ENCODE measurements around the gene STMP1.
A peak's percentile ranks its signal among the peaks of the same experiment; 100 is the strongest.

STMP1 gene

DNA sequence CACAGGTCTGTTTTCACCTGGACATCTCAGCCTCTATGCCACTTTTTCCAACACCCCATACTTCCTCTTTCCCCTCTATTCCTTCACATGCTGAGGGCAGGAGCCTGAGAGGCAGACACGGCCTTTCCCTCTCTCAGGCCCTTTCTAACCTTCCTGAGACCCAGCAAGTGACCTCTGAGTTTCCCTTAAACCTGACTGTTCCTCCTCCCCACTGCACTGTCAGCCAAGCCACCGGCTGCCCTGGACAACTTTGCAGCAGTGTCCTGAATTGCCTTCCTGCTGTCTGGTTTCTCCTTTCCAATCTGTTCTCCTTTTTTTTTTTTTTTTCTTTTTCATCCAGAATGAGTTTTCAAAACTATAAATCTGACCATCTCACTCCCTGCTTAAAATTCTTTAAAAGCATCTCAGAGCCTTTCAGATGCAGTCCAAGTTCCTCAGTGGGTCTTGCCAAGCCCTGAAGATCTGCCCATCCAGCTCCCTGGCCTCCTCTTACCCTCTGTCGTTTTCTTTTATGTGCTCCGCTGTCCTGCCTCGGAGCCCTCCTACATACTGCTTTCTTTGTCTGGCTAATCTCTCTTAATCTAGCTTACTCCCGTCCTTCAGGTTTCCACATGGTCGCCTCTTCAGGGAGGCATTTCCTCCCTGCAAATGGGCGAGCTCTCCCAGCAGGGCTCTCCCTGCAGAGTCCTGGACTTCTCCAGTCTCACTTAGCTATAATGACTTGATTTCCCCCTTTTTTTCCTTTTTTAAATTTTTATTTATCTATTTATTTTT, 35.1 kb downstream of the STMP1 start:
- no peak for DNase-seq (ENCODE audit: low spot score)

- no peak for DNase-seq (ENCODE audit: low spot score)
Observed at GRCh38 chr7:135704074-135704473, 41.8 kb downstream of the STMP1 start.

- DNase-seq (ENCODE audit: low spot score): no peak
Observed at GRCh38 chr7:135704698-135705097, 42.4 kb downstream of the STMP1 start.

DNA sequence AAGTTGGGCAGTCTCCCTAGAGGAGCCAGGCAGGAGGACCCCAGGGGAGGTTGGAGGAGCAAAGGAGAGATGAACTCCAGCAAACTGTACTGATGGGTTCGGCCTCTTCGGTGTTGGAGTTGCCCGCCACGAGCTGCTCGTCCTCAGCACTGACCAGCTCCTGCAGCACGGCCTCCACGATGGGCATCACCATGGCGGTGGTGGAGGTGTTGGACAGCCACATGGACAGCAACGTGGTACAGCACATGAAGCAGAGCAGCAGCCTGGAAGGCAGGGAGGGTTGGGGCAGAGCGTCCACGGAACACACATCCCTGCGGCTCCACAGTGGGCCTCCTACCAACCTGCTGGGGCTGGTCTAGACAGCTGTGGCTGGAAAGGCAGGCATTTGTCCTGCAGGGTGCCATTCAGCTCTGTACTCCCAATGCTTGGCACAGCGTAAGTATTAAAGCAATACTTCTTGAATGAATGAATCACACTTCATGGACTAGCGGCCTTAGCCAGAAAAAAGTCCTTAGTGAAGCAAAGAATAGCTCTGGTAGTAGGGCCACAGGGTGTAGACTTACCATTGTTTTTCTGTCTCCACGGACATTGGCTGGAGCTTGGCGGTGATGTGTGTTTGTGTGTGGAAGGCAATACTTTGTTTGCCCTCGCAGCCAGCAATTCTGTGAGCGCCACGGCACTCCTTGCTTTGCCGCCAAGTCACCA, 43.9 kb downstream of the STMP1 start:
- no peak for DNase-seq (ENCODE audit: low spot score)

GRCh38 chr7:135706858-135707569, 44.7 kb downstream of the STMP1 start:
- DNase-seq (ENCODE audit: low spot score): no peak

DNA sequence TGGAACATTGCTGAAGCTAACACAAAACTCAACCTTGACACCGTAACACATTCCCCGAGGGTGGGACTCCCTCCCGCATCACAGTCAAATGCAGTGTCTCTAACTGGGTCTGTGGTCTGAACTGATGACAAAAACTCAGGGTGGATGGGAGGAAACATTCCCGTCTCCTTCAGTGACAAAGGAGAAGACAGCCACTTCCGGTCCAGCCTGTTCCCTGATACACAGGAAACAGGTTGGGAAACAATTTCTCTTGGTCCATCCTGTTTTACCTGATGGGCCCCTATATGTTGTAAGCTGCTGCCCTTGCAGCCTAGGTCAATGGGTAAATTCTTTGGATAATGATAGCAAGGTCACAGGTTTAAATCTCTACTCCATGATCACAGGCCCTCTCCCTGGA, 45.3 kb downstream of the STMP1 start:
- DNase-seq (ENCODE audit: low spot score): no peak

DNA sequence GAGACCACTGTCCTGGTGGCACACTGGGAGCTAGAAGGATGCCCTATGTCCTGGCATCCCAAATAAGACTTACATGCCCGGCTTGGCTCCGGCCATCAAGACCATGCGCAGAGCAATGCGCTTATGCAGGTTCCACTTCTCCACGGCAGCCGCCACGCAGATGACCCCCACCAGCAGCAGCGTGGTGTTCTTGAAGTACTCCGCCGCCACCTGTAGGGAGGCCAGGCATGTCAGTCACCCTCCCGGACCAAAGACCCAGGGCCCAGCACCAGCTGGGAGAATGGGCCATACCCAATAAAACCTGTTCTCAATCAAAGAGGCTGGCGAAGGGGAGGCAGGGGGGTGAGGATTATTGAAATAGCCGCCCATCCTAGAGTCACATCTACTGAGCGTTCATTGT, 45.7 kb downstream of the STMP1 start:
- DNase-seq (ENCODE audit: low spot score): no peak

- DNase-seq (ENCODE audit: low spot score): peak; percentile 22
Observed at GRCh38 chr7:135709508-135709907, 47.2 kb downstream of the STMP1 start.

- DNase-seq (ENCODE audit: low spot score): peak; percentile 52
Observed at GRCh38 chr7:135710417-135711138, 48.3 kb downstream of the STMP1 start.

DNA sequence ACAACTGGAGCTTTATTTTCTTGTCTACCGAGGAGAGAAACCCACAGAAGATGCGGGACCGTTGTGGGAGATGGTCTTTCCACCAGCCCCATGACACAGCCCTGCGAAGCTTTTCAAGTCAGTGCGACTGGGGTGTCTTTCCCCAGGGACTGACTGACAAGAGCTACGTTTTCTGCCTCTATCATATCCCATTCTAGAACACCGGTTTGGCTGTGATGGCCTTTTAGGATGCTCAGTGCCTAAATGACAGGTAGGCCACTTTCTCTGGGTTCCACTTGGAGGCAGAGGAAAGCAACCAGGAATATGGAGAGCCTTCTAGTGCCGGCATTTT, 48.8 kb downstream of the STMP1 start:
- DNase-seq (ENCODE audit: low spot score): no peak

GRCh38 chr7:135712182-135712782, 50.0 kb downstream of the STMP1 start:
- DNase-seq (ENCODE audit: low spot score): no peak

GRCh38 chr7:135712796-135713195, 50.5 kb downstream of the STMP1 start:
- DNase-seq (ENCODE audit: low spot score): no peak

DNA sequence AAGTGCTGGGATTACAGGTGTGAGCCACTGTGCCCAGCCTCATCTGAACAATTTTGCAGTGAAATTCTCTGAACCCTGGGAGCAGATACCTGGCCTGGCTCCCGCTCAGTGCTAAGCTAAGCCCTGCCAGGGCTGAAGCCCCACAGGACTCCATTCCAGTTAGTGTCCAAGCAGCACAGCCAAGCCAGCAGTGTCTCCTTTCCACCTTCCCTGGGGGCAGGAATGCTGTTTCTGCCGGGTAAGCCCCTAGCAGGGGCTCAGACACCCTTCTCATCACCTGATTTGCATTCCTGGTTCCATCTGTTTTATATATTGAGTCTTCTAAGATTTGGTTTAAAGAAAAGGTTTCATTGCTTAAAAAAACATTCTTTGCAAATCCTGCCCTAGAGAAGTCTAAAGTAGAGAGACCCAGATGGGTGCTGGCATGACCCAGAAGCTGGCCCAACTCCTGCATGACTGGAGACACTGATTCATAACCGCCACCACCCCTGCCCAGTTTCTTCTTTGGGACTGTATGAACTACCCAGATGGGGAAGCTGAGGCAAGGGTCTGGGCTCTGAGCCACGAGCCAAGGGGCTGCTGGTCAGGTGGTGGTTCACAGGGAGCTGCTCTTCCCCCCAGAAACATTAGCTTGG, 51.6 kb downstream of the STMP1 start:
- peak; percentile 40 for DNase-seq (ENCODE audit: low spot score)

DNA sequence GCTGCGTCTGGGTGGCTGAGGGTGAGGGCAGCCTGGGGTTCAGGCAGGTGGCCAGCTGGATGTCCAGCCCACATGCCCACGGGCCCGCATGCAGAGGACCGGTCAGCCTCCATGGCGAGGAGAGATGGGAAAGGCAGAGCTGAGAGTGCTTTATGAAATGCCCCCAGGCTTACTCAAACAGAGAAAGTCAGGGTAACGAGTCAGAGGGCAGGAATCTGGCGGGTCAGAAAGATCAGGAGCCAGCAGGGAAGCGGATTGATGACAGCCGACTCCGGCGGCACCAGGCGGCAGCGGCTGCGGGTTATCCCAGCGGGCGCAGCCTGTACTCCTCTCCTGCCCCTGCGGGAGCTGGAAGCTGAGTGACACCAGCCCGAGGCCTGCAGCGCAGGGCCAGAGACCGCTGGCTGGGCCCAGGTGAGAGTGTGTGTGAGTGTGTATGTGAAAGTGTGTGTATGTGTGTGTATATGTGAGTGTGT, 52.3 kb downstream of the STMP1 start:
- peak; percentile 72 for DNase-seq (ENCODE audit: low spot score)

DNA sequence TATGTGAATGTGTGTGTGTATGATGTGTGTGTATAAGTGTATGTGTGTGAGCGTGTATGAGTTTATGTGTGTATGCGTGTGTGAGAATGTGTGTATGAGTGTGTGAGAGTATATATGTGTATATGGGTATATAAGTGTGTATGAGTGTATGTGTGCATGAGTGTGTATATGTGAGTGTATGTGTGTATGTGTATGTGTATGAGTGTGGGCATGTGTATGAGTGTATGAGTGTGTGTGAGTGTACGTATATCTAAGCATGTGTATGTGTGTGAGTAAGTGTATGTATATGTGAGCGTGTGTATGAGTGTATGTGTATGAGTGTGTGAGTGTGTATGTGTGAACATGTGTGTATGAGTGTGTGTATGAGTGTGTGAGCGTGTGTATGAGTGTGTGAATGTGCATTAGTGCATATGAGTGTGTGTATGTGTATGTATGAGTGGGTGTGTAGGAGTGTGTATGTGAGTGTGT, 52.8 kb downstream of the STMP1 start:
- DNase-seq (ENCODE audit: low spot score): no peak

DNA sequence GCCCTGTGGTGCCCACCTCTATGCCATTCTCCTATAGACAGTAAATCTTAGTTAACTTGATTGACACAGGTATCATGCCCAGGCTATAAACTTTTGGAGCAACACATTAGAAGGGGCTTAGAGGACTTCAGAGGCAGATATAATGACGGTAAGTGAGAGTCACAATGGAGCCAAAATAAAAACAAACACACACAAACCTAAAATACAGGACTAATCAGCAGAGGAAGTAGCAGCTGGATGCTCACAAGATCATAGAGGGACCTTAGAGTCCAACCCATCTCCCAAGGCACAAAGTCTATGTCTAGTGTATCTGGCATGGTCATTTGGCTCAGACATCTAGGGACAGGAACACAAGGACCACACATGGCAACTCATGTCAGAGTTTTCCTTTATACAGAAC, 53.4 kb downstream of the STMP1 start:
- DNase-seq (ENCODE audit: low spot score): no peak

DNA sequence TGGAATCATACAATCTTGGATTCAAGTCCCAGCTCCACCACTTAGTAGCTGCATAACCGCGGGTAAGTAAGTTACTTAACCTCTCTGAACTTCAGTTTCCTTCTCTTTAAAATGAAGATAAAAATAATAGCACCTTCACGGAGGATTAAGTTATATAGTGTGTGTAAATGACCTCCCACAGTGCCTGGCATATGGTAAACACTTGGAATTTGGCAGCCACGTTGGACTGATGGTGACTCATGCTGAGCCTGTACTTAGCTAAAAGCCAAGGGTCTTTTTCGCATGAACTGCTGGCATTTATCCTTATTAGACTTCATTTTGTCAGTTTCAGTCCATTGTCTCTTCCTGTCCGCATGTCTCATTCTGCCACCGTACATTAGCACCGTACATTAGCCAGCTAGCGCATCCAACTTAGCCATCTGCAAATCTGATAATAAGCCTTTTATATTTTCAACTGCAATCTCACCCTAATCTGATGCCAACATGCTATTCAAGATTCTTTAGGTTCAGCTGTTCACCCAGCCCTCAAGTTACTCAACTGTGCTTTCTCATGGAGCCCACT, 54.4 kb downstream of the STMP1 start:
- DNase-seq (ENCODE audit: low spot score): peak; percentile 50

DNA sequence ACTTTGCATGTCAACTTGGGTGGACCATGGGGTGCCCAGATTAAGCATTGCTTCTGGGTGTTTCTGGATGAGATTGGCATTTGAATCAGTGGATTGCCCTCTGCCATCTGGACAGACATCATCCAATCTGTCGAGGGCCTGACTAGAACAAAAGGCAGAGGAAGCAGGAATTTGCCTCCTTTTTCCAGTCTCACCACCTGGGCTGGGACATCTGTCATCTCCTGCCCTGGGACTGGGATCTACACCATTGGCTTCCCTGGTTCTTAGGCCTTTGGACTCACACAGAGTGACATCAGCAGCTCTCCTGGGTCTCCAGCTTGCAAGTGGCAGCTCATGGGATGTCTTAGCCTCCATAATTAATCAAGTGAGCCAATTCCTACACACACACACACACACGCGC, 55.4 kb downstream of the STMP1 start:
- no peak for DNase-seq (ENCODE audit: low spot score)

DNA sequence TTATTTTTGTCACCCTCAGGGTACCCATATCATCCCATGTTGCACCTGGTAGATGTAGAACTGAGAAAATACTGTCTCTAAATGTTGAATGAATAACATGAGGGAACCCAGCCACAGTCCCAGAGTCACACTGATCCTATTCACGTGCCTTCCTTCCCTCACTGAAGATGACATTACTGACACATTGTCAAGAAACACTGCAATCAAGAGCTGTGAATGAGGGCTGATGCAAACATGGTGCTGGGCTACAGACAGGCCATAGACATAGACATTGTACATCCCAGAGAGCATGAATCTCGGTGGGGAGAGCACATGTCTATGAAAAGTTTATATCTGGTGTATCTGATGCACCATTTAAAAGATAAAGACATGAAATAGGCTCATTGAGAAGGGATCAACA, 55.9 kb downstream of the STMP1 start:
- no peak for DNase-seq (ENCODE audit: low spot score)

DNA sequence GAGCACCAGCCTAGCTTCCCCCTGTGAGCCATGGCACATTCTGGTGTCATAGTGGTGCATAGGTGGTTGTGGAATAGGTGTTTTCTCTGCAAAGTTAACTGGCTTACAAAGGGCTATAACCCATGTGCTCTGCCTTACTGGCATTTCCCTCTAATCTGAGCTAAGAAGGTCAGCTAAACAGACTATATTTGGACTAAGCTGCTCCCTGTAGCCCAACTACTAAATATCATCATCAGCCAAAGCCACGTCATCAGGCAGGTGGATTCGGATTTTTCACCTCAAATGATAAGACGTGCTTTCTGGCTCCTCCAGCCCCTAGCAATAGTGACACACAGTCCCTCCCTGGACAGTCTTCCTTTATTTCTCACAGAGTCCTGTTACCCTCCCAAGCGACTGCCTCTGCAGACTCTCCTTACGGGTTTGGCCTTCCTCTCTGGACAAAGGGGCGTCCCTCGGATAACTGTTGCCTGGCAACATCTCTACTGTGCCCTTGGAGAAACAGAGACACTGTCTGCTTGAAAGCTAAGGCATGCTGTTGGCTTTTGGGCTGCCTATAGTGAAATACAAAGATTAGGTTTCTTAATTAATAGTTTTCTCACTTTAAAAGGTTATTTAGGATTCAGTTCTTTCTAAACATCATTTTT, 56.6 kb downstream of the STMP1 start:
- no peak for DNase-seq (ENCODE audit: low spot score)

DNA sequence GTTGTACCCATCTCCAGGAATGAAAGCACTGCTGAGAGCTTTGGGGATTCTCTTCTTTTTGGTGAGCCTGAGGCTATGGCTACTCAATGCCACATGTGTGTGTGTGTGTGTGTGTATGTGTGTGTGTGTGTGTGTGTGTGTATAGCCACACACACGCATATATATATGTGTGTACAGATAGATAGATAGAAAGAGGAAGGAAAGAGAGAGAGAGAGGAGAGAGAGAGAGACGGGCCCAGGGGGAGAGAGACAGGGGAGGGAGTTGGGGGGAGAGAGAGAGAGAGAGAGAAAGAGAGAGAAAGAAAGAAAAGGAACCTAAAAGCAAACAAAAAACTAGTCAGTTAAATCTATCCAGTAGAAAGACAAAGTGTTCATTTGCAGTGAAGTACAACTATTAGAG, 57.4 kb downstream of the STMP1 start:
- no peak for DNase-seq (ENCODE audit: low spot score)
